ENCODE results near the gene SAP130. TPM values are rescaled to one million over a fixed set of nuclear protein-coding genes. Genes with fewer than 3 reads are reported as not detected.
A peak's percentile ranks its signal among the peaks of the same experiment; 100 is the strongest.

Gene SAP130
- total RNA-seq = 10 to 100 TPM; 36.6 to 37.5 TPM

- H3K9me3 Mint-ChIP-seq = peaks cover 11% of the 10 kb centered on the region
- peaks cover 8% of the 10 kb centered on the region for H3K36me3 Mint-ChIP-seq (ENCODE audit: low read depth)
- peaks cover 13% of the 10 kb centered on the region for H3K27me3 Mint-ChIP-seq
Observed at GRCh38 chr2:128027801-128028667, at the start of gene SAP130. Gene SAP130 (minus strand): TSS chr2:128028059. CDS start chr2:128026292, 1,767 bp downstream.

GRCh38 chr2:128076461-128077106 is 48.7 kb upstream of the SAP130 start:
- Mint-ChIP-seq H3K36me3 (ENCODE audit: low read depth) (no peaks in the 10 kb centered on the region), H3K4me1 (peaks cover 4% of the 10 kb centered on the region), H3K27me3 (peaks cover 4% of the 10 kb centered on the region), H3K27ac (no peak overlapping the region), H3K4me3 (no peak overlapping the region), H3K9me3 (no peaks in the 10 kb centered on the region)
- DNase-seq = no peak
- ChIA-PET POLR2A (interaction anchor here (3.3 kb wide), 1 partner anchor 14 kb away, joined by 9 read pairs; the partner anchor contains the start of gene UGGT1), CTCF (interaction anchor here (0.6 kb wide), 1 partner anchor 432 kb away, joined by 3 read pairs; no protein-coding TSS in a partner anchor)

More at GRCh38 chr2:128027801-128028667, at the start of gene SAP130:
- H3K4me1 Mint-ChIP-seq = peaks cover 18% of the 10 kb centered on the region
- ChIA-PET POLR2A (interaction anchor here (0.6 to 2.5 kb wide), 12 partner anchors 10 to 501 kb away, joined by 3 to 84 read pairs (median 4); partner anchors contain the start of genes IWS1, POLR2D, SFT2D3 and UGGT1), CTCF (interaction anchor here (1.0 to 1.5 kb wide), 4 partner anchors 16 to 64 kb away, joined by 3 to 5 read pairs (median 4); partner anchors contain the start of gene UGGT1)
- DNase-seq = peak; percentile 98
- H3K27ac Mint-ChIP-seq = peak within 1 kb of the TSS; percentile 81
- H3K4me3 Mint-ChIP-seq = peak within 1 kb of the TSS; percentile 98

- no peaks in the 10 kb centered on the region for H3K36me3 Mint-ChIP-seq (ENCODE audit: low read depth)
- no peak for DNase-seq
- no peaks in the 10 kb centered on the region for H3K27me3 Mint-ChIP-seq
- H3K4me1 Mint-ChIP-seq = peaks cover 4% of the 10 kb centered on the region
- H3K27ac Mint-ChIP-seq = no peak overlapping the region
- POLR2A ChIA-PET = no interaction called here
- CTCF ChIA-PET = no interaction called here
- no peaks in the 10 kb centered on the region for H3K9me3 Mint-ChIP-seq
- H3K4me3 Mint-ChIP-seq = no peak overlapping the region
Observed at GRCh38 chr2:128073278-128073677, 45.4 kb upstream of the SAP130 start.

GRCh38 chr2:128069769-128070168 is 41.9 kb upstream of the SAP130 start:
- Mint-ChIP-seq H3K4me1 (no peaks in the 10 kb centered on the region), H3K27ac (no peak overlapping the region), H3K4me3 (no peak overlapping the region), H3K27me3 (no peaks in the 10 kb centered on the region), H3K9me3 (no peaks in the 10 kb centered on the region), H3K36me3 (ENCODE audit: low read depth) (no peaks in the 10 kb centered on the region)
- POLR2A ChIA-PET = no interaction called here
- CTCF ChIA-PET = no interaction called here
- DNase-seq = no peak

GRCh38 chr2:128064353-128064752 is 36.5 kb upstream of the SAP130 start:
- Mint-ChIP-seq H3K4me3 (no peak overlapping the region), H3K9me3 (no peaks in the 10 kb centered on the region), H3K36me3 (ENCODE audit: low read depth) (no peaks in the 10 kb centered on the region), H3K27ac (no peak overlapping the region), H3K4me1 (no peaks in the 10 kb centered on the region), H3K27me3 (peaks cover 2% of the 10 kb centered on the region)
- no peak for DNase-seq
- ChIA-PET POLR2A (interaction anchor here (1.0 kb wide), 1 partner anchor 60 kb away, joined by 3 read pairs; no protein-coding TSS in a partner anchor), CTCF (interaction anchor here (1.0 to 1.9 kb wide), 4 partner anchors 26 to 168 kb away, joined by 3 to 7 read pairs (median 4); partner anchors contain the start of gene UGGT1)

- CTCF ChIA-PET = interaction anchor here (1.2 to 1.6 kb wide), 2 partner anchors 115 to 172 kb away, joined by 3 to 6 read pairs; no protein-coding TSS in a partner anchor
- peaks cover 2% of the 10 kb centered on the region for H3K27me3 Mint-ChIP-seq
- DNase-seq = no peak
- no peak overlapping the region for H3K4me3 Mint-ChIP-seq
- no peaks in the 10 kb centered on the region for H3K9me3 Mint-ChIP-seq
- POLR2A ChIA-PET = no interaction called here
- no peaks in the 10 kb centered on the region for H3K4me1 Mint-ChIP-seq
- no peak overlapping the region for H3K27ac Mint-ChIP-seq
- no peaks in the 10 kb centered on the region for H3K36me3 Mint-ChIP-seq (ENCODE audit: low read depth)
Observed at GRCh38 chr2:128062571-128062970, 34.7 kb upstream of the SAP130 start.

- Mint-ChIP-seq H3K4me1 (no peaks in the 10 kb centered on the region), H3K36me3 (ENCODE audit: low read depth) (no peaks in the 10 kb centered on the region), H3K9me3 (peaks cover 2% of the 10 kb centered on the region), H3K27me3 (no peaks in the 10 kb centered on the region), H3K4me3 (no peak overlapping the region), H3K27ac (no peak overlapping the region)
- DNase-seq = no peak
- CTCF ChIA-PET = no interaction called here
- POLR2A ChIA-PET = no interaction called here
Observed at GRCh38 chr2:128058114-128058513, 30.3 kb upstream of the SAP130 start.

GRCh38 chr2:128057334-128057733 is 29.5 kb upstream of the SAP130 start:
- ChIA-PET POLR2A (no interaction called here), CTCF (interaction anchor here (0.8 kb wide), 1 partner anchor 15 kb away, joined by 7 read pairs; no protein-coding TSS in a partner anchor)
- H3K27me3 Mint-ChIP-seq = peaks cover 3% of the 10 kb centered on the region
- no peaks in the 10 kb centered on the region for H3K4me1 Mint-ChIP-seq
- H3K9me3 Mint-ChIP-seq = peaks cover 2% of the 10 kb centered on the region
- no peaks in the 10 kb centered on the region for H3K36me3 Mint-ChIP-seq (ENCODE audit: low read depth)
- DNase-seq = no peak
- no peak overlapping the region for H3K4me3 Mint-ChIP-seq
- no peak overlapping the region for H3K27ac Mint-ChIP-seq

- peaks cover 13% of the 10 kb centered on the region for H3K9me3 Mint-ChIP-seq
- H3K4me3 Mint-ChIP-seq = no peak overlapping the region
- H3K27me3 Mint-ChIP-seq = peaks cover 24% of the 10 kb centered on the region
- CTCF ChIA-PET = no interaction called here
- no peaks in the 10 kb centered on the region for H3K4me1 Mint-ChIP-seq
- POLR2A ChIA-PET = no interaction called here
- H3K36me3 Mint-ChIP-seq (ENCODE audit: low read depth) = peaks cover 4% of the 10 kb centered on the region
- DNase-seq = no peak
- no peak overlapping the region for H3K27ac Mint-ChIP-seq
Observed at GRCh38 chr2:128054104-128054885, 26.4 kb upstream of the SAP130 start.

- CTCF ChIA-PET = no interaction called here
- no peak overlapping the region for H3K27ac Mint-ChIP-seq
Observed at GRCh38 chr2:128053331-128053730, 25.5 kb upstream of the SAP130 start.

GRCh38 chr2:128043041-128043440 is 15.2 kb upstream of the SAP130 start:
- Mint-ChIP-seq H3K27ac (no peak overlapping the region), H3K4me3 (no peak overlapping the region), H3K36me3 (ENCODE audit: low read depth) (no peaks in the 10 kb centered on the region), H3K9me3 (peaks cover 25% of the 10 kb centered on the region), H3K27me3 (peaks cover 22% of the 10 kb centered on the region), H3K4me1 (no peaks in the 10 kb centered on the region)
- ChIA-PET POLR2A (no interaction called here), CTCF (no interaction called here)
- no peak for DNase-seq

More at GRCh38 chr2:128053331-128053730, 25.5 kb upstream of the SAP130 start:
- peaks cover 4% of the 10 kb centered on the region for H3K36me3 Mint-ChIP-seq (ENCODE audit: low read depth)
- POLR2A ChIA-PET = no interaction called here
- H3K27me3 Mint-ChIP-seq = peaks cover 29% of the 10 kb centered on the region
- no peak for DNase-seq
- no peak overlapping the region for H3K4me3 Mint-ChIP-seq
- peaks cover 15% of the 10 kb centered on the region for H3K9me3 Mint-ChIP-seq
- H3K4me1 Mint-ChIP-seq = no peaks in the 10 kb centered on the region

- Mint-ChIP-seq H3K9me3 (peaks cover 31% of the 10 kb centered on the region), H3K27ac (no peak overlapping the region), H3K4me3 (no peak overlapping the region), H3K4me1 (no peaks in the 10 kb centered on the region), H3K27me3 (peaks cover 13% of the 10 kb centered on the region), H3K36me3 (ENCODE audit: low read depth) (peaks cover 2% of the 10 kb centered on the region)
- CTCF ChIA-PET = interaction anchor here (1.1 kb wide), 1 partner anchor 15 kb away, joined by 7 read pairs; no protein-coding TSS in a partner anchor
- POLR2A ChIA-PET = no interaction called here
- DNase-seq = no peak
Observed at GRCh38 chr2:128041561-128041960, 13.7 kb upstream of the SAP130 start.
